Stomach (tissue), 9 donors: ENCODE data around the gene RBBP8NL. TPM values are rescaled to one million over a fixed set of nuclear protein-coding genes. Genes with fewer than 3 reads are reported as not detected.

ENCODE experiments used
- DNase-seq, 2 donors: peaks; one replicate each; pipeline versions ENCODE4 v3.0.0 to v3.0.0-alpha.2; 2013 to 2019
- H3K27ac ChIP-seq, 5 donors: fragments of 200-600 bp in 4 of 5; sonication (generic) in 4 of 5; one replicate each; pipeline ENCODE4 v1.5.1; 2013 to 2019; ENCODE audit warnings: mild to moderate bottlenecking in 1 of 5, moderate library complexity in 1 of 5
- H3K27me3 ChIP-seq, 3 donors: fragments of 200-600 bp; sonication (generic); one replicate each; pipeline ENCODE4 v1.5.1; 2017 to 2019; ENCODE audit warnings: mixed run types in 1 of 3
- H3K36me3 ChIP-seq, 4 donors: fragments of 200-600 bp; sonication (generic); 1 replicate in 3 of 4; 2 replicates in 1 of 4; pipeline ENCODE4 v1.5.1; 2016 to 2019
- H3K4me1 ChIP-seq, 4 donors: fragments of 200-600 bp; sonication (generic); one replicate each; pipeline ENCODE4 v1.5.1; 2016 to 2019
- H3K4me3 ChIP-seq, 4 donors: fragments of 200-600 bp; sonication (generic) in 3 of 4; one replicate each; pipeline ENCODE4 v1.5.1; 2016 to 2019; ENCODE audit warnings: mild to moderate bottlenecking in 1 of 4
- H3K9me3 ChIP-seq, 4 donors: fragments of 200-600 bp; sonication (generic); one replicate each; pipeline ENCODE4 v1.5.1; 2016 to 2019
- CTCF ChIP-seq, 7 experiments: fragments of 450-650 bp in 4 of 7; fragments of 200-600 bp in 3 of 7; sonication (generic) in 3 of 7; IDR thresholded peaks; one replicate each; pipeline ENCODE4 v1.5.1; 2016 to 2019; ENCODE audit warnings: antibody characterized with exemption in 7 of 7, control low read depth in 2 of 7, mild to moderate bottlenecking in 1 of 7
- EP300 ChIP-seq: sonication (generic); formaldehyde crosslinking; IDR thresholded peaks from one replicate; pipeline ENCODE4 v1.6.1; 2017; ENCODE audit warnings: antibody characterized with exemption
- POLR2A ChIP-seq, 4 donors: fragments of 450-650 bp; IDR thresholded peaks; one replicate each; pipeline ENCODE4 v1.6.1; 2016; ENCODE audit warnings: antibody characterized with exemption in 4 of 4, control low read depth in 2 of 4, mild to moderate bottlenecking in 1 of 4, moderate library complexity in 1 of 4
- POLR2AphosphoS5 ChIP-seq, 3 donors: sonication (generic); formaldehyde crosslinking; IDR thresholded peaks; one replicate each; pipeline ENCODE4 v1.6.1; 2016; ENCODE audit warnings: antibody characterized with exemption in 3 of 3
- WGBS, 5 donors: extraction: QIAGEN DNeasy Blood & Tissue Kit in 3 of 5; methylation state at CpG; one replicate each; pipeline versions ENCODE4 v1.1.5 to v1.1.7; 2013 to 2018; 5-methylcytosine and 5-hydroxymethylcytosine counted together
- intact Hi-C: fragments of 100-400 bp; cut with DNase I; formaldehyde crosslinking; loops from one replicate; pipeline ENCODE4 v1.15.1; 2023; ENCODE audit warnings: low total_unique reads
- polyA plus RNA-seq, 3 donors: library from polyadenylated mRNA; stranded (reverse); fragments of 200-250 nt; gene quantifications; one replicate each; pipeline ENCODE4 v1.2.3, GENCODE V29; 2013
- total RNA-seq, 5 donors: library from RNA; depleted of rRNA; stranded (reverse); fragments of >200 nt; gene quantifications; one replicate each; pipeline versions ENCODE4 v1.1.0 to v1.2.3, GENCODE V29; 2014 to 2016
- donor health status: healthy with polysubstance abuse.
- donor health status: Bipolar disorder and iron deficiency.
- donor health status: healthy.

RBBP8NL gene
- total and polyA plus RNA-seq, 8 donors, result 0.45 to 8.0 (median 2.2) TPM; not detected in 2

- DNase-seq, result no peak
- Histone ChIP-seq H3K4me1 (peaks cover 0 to 12% (median 4%) of the 10 kb centered on the region in 4 donors), H3K27me3 (peaks cover 0 to 91% (median 19%) of the 10 kb centered on the region in 3 donors), H3K9me3 (no peaks in the 10 kb centered on the region), H3K36me3 (no peaks in the 10 kb centered on the region), H3K4me3 (no peak overlapping the region), H3K27ac (no peak overlapping the region)
- WGBS, 5 donors, result 61 to 78% (median 72%) methylated on average over 22 to 24 of the region's 24 CpGs
- TF ChIP-seq POLR2AphosphoS5 (IDR thresholded peaks at IDR 0.05) (no peak), EP300 (no peak), POLR2A (IDR thresholded peaks at IDR 0.05) (no peak), CTCF (IDR thresholded peaks at IDR 0.05) (no peak)
- intact Hi-C loops, result no loop called here
These were observed 22.8 kb upstream of the RBBP8NL start for GRCh38 chr20:62449951-62450691.

- H3K4me1 ChIP-seq, result peaks cover 0 to 12% (median 4%) of the 10 kb centered on the region in 4 donors
- 68 to 82% (median 81%) methylated on average over 14 of the region's 14 CpGs for WGBS, 5 donors
- no peak for DNase-seq
- H3K27me3 ChIP-seq, result peaks cover 0 to 91% (median 19%) of the 10 kb centered on the region in 3 donors
- intact Hi-C loops, result no loop called here
- no peak overlapping the region for H3K4me3 ChIP-seq
- H3K36me3 ChIP-seq, result no peaks in the 10 kb centered on the region
- no peak for TF ChIP-seq EP300
- TF ChIP-seq CTCF (IDR thresholded peaks at IDR 0.05), result no peak
- TF ChIP-seq POLR2AphosphoS5 (IDR thresholded peaks at IDR 0.05), result no peak
- TF ChIP-seq POLR2A (IDR thresholded peaks at IDR 0.05), result no peak
- no peak overlapping the region for H3K27ac ChIP-seq
- H3K9me3 ChIP-seq, result no peaks in the 10 kb centered on the region
These were observed 21.4 kb upstream of the RBBP8NL start for GRCh38 chr20:62448788-62449187.

GRCh38 chr20:62448038-62448437, 20.7 kb upstream of the RBBP8NL start:
- no peaks in the 10 kb centered on the region for H3K9me3 ChIP-seq
- no peak overlapping the region for H3K4me3 ChIP-seq
- no peak overlapping the region for H3K27ac ChIP-seq
- H3K36me3 ChIP-seq, result no peaks in the 10 kb centered on the region
- H3K4me1 ChIP-seq, result peaks cover 0 to 9% (median 4%) of the 10 kb centered on the region in 4 donors
- H3K27me3 ChIP-seq, result peaks cover 0 to 83% (median 19%) of the 10 kb centered on the region in 3 donors
- 74 to 80% (median 75%) methylated on average over 10 of the region's 10 CpGs for WGBS, 5 donors
- intact Hi-C loops, result no loop called here
- no peak for TF ChIP-seq EP300
- TF ChIP-seq POLR2A (IDR thresholded peaks at IDR 0.05), result no peak
- no peak for TF ChIP-seq CTCF (IDR thresholded peaks at IDR 0.05)
- no peak for TF ChIP-seq POLR2AphosphoS5 (IDR thresholded peaks at IDR 0.05)
- DNase-seq, result no peak

GRCh38 chr20:62446888-62447869, 19.8 kb upstream of the RBBP8NL start:
- no peak overlapping the region for H3K4me3 ChIP-seq
- WGBS, 5 donors, result 83 to 89% (median 86%) methylated on average over 43 to 44 of the region's 44 CpGs
- H3K27me3 ChIP-seq, result peaks cover 0 to 78% (median 19%) of the 10 kb centered on the region in 3 donors

More at GRCh38 chr20:62446888-62447869, 19.8 kb upstream of the RBBP8NL start:
- TF ChIP-seq POLR2AphosphoS5 (IDR thresholded peaks at IDR 0.05), result no peak
- TF ChIP-seq POLR2A (IDR thresholded peaks at IDR 0.05), result no peak
- no peak for TF ChIP-seq CTCF (IDR thresholded peaks at IDR 0.05)
- TF ChIP-seq EP300, result no peak
- Histone ChIP-seq H3K9me3 (no peaks in the 10 kb centered on the region), H3K36me3 (no peaks in the 10 kb centered on the region), H3K4me1 (peaks cover 0 to under 1% (median 0%) of the 10 kb centered on the region in 4 donors), H3K27ac (no peak overlapping the region)
- intact Hi-C loops, result no loop called here
- DNase-seq, result no peak
